AG10803 (cell line): ENCODE results near the gene NCKAP5.
A peak's percentile ranks its signal among the peaks of the same experiment; 100 is the strongest.

Experiments
- DNase-seq: peaks from one replicate; pipeline ENCODE4 v3.0.0; 2010; ENCODE audit warnings: low read depth
- H3K4me3 ChIP-seq: 2 replicates; pipeline ENCODE4 v1.5.1; 2011; ENCODE audit warnings: mild to moderate bottlenecking, low read length, control low read depth
- CTCF ChIP-seq: conservative IDR thresholded peaks from 2 replicates; pipeline ENCODE4 v1.5.1; 2011; ENCODE audit warnings: mild to moderate bottlenecking, low read length, control low read depth, inconsistent platforms

NCKAP5 gene

GRCh38 chr2:133574620-133575019 is 6.4 kb upstream of the NCKAP5 start:
- no peak for DNase-seq
- no peak overlapping the region for H3K4me3 ChIP-seq
- no peak for TF ChIP-seq CTCF

- no peak for DNase-seq
- TF ChIP-seq CTCF = no peak
- no peak overlapping the region for H3K4me3 ChIP-seq
Observed at GRCh38 chr2:133574186-133574585, 5.9 kb upstream of the NCKAP5 start.

GRCh38 chr2:133573491-133574162 is 5.4 kb upstream of the NCKAP5 start:
- H3K4me3 ChIP-seq = no peak overlapping the region
- no peak for TF ChIP-seq CTCF
- no peak for DNase-seq

GRCh38 chr2:133571249-133571648 is 3.0 kb upstream of the NCKAP5 start:
- H3K4me3 ChIP-seq = no peak overlapping the region
- TF ChIP-seq CTCF = no peak
- no peak for DNase-seq

- TF ChIP-seq CTCF = no peak
- no peak for DNase-seq
- H3K4me3 ChIP-seq = no peak overlapping the region
Observed at GRCh38 chr2:133570542-133570941, 2.3 kb upstream of the NCKAP5 start.

- DNase-seq = no peak
- TF ChIP-seq CTCF = no peak
- no peak overlapping the region for H3K4me3 ChIP-seq
Observed at GRCh38 chr2:133569286-133569830, 1.1 kb upstream of the NCKAP5 start.

GRCh38 chr2:133568598-133568997 is 335 bp upstream of the NCKAP5 start:
- no peak for TF ChIP-seq CTCF
- peak overlapping the region; percentile 49 for H3K4me3 ChIP-seq
- DNase-seq = no peak
